Endothelial cell (in vitro differentiated cells): ENCODE measurements around the gene KIAA0513. TPM values are rescaled to one million over a fixed set of nuclear protein-coding genes. Genes with fewer than 3 reads are reported as not detected.

Experiments used
- DNase-seq: peaks from one replicate; pipeline ENCODE4 v3.0.0; 2021; ENCODE audit warnings: low spot score
- H3K27ac Mint-ChIP-seq: one replicate; pipeline ENCODE4 v1.8.0; 2021; ENCODE audit warnings: mixed read lengths, inconsistent platforms; ENCODE audit not compliant: unreplicated experiment
- H3K27me3 Mint-ChIP-seq: one replicate; pipeline ENCODE4 v1.8.0; 2021; ENCODE audit warnings: mild to moderate bottlenecking, moderate library complexity, mixed read lengths, inconsistent platforms; ENCODE audit not compliant: unreplicated experiment
- H3K36me3 Mint-ChIP-seq: one replicate; pipeline ENCODE4 v1.8.0; 2021; ENCODE audit warnings: mild to moderate bottlenecking, low read depth, mixed read lengths, inconsistent platforms; ENCODE audit not compliant: unreplicated experiment
- H3K4me1 Mint-ChIP-seq: one replicate; pipeline ENCODE4 v1.8.0; 2021; ENCODE audit warnings: mild to moderate bottlenecking, mixed read lengths, inconsistent platforms; ENCODE audit not compliant: unreplicated experiment
- H3K4me3 Mint-ChIP-seq: one replicate; pipeline ENCODE4 v1.8.0; 2021; ENCODE audit warnings: mild to moderate bottlenecking, mixed read lengths, inconsistent platforms; ENCODE audit not compliant: unreplicated experiment
- H3K9me3 Mint-ChIP-seq: one replicate; pipeline ENCODE4 v1.8.0; 2021; ENCODE audit warnings: mixed read lengths, inconsistent platforms; ENCODE audit not compliant: unreplicated experiment
- CTCF ChIP-seq: fragments of 200-600 bp; sonication (generic); IDR thresholded peaks from one replicate; pipeline ENCODE4 v1.5.0; 2021; ENCODE audit warnings: antibody characterized with exemption; ENCODE audit not compliant: unreplicated experiment
- total RNA-seq: library from RNA; stranded (reverse); fragmentation: NEBNext Ultra II Directional; extraction: Animal tissue kit (Norgen Biotek cat#: 25700); gene quantifications from one replicate; pipeline ENCODE4 v1.2.1, GENCODE V29; 2021; ENCODE audit not compliant: unreplicated experiment

Gene KIAA0513
- total RNA-seq, 1 donor from 2014 or later = 5.5 TPM

- no peak overlapping the region for H3K27ac Mint-ChIP-seq
- H3K9me3 Mint-ChIP-seq = no peaks in the 10 kb centered on the region
- peaks cover 8% of the 10 kb centered on the region for H3K36me3 Mint-ChIP-seq
- H3K4me3 Mint-ChIP-seq = no peak overlapping the region
- TF ChIP-seq CTCF = no peak
- peaks cover 51% of the 10 kb centered on the region for H3K4me1 Mint-ChIP-seq
- peaks cover 14% of the 10 kb centered on the region for H3K27me3 Mint-ChIP-seq
- no peak for DNase-seq
Observed at GRCh38 chr16:85142129-85142513, 114.5 kb downstream of the KIAA0513 start.

DNA sequence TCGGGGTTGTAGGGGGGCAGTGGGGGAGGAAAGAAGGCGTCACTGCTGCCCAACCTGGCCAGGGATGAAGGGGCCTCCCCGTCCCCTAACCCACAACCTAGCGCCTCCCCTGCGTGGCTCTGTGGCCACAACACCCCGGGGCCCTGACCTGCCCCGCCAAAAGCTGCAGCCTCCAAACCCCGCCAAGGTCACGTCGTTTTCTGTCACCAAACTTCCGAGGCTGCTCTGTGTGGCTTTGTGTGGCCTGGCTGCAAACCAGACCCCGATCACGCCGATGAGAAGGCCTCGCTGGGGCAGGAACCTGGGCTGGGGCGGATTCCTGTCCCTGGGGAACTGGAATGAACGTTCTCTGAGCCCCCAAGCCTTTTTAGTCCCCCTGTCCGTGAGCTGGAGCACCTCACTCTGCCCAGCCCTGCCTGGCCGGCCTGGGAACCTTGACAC lies 115.2 kb downstream of the KIAA0513 start:
- no peak for DNase-seq
- Mint-ChIP-seq H3K27ac (peak overlapping the region; percentile 42), H3K36me3 (peaks cover 7% of the 10 kb centered on the region), H3K9me3 (no peaks in the 10 kb centered on the region), H3K4me3 (no peak overlapping the region), H3K4me1 (peaks cover 53% of the 10 kb centered on the region), H3K27me3 (peaks cover 14% of the 10 kb centered on the region)
- no peak for TF ChIP-seq CTCF

Other genes starting within 250 kb of the KIAA0513 start
- 0.54 TPM for gene CRISPLD2, start 207.8 kb upstream of the KIAA0513 start, total RNA-seq
- 46.5 TPM for gene ZDHHC7, start 16.3 kb upstream of the KIAA0513 start, total RNA-seq
- not detected for gene CIBAR2, start 84.7 kb downstream of the KIAA0513 start, total RNA-seq